ENCODE data around the gene PTRH1.

PTRH1 gene

DNA sequence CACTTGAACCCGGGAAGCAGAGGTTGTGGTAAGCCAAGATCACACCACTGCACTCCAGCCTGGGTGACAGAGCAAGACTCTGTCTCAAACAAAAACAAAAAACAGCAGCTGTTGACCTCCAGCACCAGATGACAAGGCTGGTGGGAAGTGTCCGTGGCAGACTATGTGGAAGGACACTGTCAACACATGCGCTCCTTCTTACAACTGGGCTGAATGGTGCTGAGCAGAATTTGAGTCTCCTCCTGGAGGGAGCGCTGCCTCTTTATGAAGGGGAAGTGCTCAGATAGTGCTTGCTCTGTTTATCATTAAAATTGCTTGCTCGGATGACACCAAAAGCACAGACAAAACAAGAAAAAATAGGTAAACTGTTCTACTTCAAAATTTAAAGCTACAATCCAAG is 17.9 kb downstream of the PTRH1 start:
- no peak for DNase-seq (ENCODE audit: low read depth)

DNA sequence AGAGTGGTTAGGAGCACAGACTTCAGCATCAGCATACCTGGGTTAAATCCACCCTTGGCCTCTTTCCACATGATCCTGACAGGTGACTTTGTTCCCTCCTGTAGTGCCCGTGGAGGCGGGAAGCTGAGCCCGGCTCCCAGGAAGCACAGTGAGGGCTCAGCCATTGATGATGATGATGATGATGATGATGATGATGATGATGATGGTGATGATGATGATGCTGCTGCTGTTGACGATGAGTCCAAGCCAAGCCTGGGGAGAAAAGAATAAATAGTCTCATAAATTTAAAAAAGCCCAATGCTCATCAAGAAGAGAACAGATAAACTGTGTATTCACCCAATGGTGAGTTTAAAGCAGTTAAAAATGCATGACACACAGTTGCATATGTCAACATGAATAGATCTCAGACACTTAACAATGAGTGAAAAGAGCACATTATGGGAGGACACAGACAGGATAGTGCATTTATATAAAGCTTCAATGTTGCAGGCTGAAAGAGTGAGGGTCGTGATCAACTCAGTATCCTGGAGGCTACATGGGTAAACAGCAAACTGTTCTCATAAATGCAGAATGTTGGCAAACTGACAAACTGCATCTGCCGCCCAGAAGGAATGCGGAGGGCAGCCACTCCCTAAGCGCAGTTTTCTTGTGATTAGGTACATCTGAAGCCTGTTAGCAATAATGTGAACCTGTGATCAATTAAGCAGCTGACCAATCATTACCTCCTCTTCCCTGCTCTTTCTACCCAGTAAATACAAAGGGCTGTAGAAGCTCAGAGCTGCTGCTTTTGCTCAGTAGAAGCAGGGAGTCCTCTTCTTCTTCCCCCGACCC is 20.4 kb downstream of the PTRH1 start:
- no peak for DNase-seq (ENCODE audit: low read depth)

DNA sequence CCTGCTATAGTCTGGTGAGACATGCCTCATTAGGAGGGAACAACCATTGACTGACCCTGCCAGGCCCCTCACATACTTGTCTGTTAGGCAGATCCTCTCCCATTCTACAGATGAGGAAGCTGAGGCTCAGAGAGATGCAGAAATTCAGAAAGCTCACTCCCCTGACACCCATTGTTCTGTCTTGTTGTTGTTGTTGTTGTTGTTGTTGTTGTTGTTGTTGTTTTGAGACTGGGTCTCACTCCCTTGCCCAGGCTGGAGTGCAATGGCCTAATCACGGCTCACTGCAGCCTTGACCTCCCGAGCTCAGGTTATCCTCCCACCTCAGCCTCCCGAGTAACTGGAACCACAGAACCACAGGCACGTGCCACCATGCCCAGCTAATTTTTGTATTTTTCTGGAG is 21.8 kb downstream of the PTRH1 start:
- DNase-seq (ENCODE audit: low read depth) = no peak

DNA sequence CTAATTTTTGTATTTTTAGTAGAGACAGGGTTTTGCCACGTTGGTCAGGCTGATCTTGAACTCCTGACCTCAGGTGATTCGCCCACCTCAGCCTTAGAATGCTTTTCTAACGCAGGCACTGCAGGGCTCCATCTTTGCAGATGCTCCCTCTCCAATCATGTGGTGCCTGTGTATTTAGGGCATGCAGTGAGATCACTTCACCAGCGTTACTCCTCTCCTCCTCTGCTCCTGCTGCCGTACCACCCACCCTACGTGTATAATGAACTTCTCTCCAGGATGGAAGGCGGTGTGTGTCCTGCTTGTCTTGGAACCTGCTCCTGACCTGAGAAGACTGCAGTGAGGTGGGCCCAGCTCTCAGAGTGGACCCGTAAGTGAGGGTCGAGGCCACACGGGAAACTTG is 22.3 kb downstream of the PTRH1 start:
- DNase-seq (ENCODE audit: low read depth) = no peak

DNA sequence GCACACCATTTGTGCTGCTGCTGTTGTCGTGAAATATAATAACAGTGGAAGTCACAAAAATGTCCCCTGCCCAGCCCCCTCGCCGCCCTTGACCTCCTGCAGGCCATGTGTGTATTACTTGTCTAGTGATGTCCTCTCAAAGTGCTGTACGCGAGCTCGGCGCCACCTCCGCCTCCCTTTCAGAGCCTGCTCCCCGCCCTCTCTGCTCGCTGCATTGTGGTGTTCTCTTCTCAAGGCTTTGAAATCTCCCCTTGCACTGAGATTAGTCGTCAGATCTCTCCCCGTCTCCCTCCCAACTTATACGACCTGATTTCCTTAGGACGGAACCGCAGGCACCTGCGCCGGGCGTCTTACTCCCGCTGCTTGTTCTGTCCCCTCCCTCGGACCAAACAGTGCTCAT is 23.4 kb downstream of the PTRH1 start:
- no peak for DNase-seq (ENCODE audit: low read depth)

DNA sequence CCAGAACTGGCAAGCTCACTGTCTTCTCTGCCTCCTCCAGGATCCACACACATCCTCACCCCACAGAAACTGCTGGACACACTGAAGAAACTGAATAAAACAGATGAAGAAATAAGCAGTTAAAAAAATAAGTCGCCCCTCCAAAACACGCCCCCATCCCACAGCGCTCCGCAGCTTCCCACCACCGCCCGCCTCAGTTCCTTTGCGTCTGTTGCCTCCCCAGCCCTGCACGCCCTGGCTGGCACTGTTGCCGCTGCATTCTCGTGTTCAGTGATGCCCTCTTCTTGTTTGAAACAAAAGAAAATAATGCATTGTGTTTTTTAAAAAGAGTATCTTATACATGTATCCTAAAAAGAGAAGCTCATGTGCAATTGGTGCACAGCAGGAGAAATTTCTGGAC is 24.7 kb downstream of the PTRH1 start:
- no peak for DNase-seq (ENCODE audit: low read depth)

DNA sequence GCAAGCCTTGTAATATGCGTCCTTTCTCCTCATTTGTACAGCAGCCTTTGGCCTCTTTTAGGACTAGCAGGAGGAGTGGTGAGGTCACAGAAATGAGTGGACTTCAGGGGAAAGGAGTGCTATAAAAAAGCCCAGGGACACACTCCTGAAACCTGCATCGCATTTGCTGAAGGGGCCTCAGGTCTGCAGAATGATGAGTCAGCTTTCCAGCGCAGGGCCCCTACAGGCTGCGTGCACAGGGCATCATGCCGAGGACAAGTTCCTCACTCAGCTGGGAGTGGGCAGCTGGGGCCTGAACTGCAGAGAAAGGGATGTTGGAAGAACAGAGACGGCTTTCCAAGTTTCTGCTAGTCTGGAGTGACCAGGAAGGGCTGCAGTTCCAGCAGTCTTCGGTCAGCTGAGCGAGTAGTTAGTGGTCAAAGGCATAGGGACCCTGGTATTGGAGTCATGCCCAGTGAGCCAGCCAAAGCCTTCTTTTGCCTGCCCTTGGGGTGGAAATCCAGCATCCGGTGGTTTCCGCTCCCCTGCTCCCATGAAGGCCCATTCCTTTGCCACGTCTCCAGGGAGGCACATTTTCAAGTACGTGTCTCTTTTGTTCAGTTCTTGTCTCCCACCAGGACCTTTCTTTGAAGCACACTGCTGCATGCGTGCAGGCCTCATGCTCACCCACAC is 26.0 kb downstream of the PTRH1 start:
- DNase-seq (ENCODE audit: low read depth) = no peak

DNA sequence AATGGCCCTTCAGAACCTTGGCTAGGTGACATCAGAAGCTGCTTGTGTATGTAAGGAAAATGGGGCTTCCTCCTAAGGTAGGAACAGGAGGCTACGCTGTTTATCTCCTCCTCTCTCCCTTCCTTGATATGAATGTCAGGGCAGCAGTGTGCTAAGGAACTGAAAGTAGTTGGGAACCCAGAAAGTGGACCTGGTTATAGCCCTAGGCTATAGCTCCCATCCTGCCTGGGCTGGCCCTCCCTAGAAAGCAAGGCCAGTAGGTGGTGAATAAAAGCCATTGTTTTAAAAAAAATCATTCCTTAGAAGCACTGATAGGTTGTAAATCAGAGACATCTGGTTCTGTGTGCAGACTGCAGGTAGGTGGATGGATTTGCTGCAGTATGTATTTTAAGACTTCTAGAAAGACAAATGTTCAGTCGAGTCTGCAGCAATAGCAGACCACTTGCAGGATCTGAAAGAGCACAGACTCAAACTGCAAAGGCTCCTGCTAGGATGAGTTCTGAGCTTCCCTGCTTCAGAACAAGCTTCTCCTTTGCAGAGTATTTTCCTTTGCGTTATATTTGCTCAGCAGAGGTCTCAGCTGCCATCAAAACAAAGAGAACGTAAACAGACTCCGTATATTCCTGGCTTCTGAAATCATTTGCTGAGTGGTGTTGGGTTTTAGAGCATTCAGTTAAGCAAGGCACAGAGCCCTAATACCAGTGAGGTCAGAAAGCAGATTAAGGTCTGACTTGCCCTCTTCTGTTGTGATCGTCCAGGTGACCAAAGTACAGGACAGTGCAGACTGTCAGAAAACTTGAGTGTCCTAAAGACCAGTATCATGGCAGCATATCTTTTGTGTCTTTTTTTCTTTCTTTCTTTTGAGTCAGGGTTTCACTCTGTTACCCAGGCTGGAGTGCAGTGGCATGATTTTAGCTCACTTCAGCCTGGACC is 28.7 kb downstream of the PTRH1 start:
- DNase-seq (ENCODE audit: low read depth) = no peak

DNA sequence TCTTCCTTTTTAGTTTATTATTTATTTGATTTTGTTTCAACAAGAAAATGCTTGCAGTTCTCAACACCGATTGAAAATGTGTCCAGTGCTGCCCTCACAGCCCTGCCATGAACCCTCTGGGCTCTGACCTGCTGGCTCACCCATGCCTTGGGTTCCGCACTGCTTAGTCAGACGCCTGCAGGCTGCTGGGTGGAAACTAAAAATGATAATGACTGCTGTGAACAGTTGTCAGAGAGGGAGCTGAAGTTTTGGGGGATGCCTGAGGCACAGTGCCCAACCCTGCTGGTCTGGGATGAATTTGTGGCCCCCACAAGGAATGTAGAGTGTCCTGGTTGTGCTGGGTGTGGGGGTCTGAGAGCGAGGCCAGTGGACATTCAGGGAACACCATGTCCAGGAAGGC is 30.9 kb downstream of the PTRH1 start:
- no peak for DNase-seq (ENCODE audit: low read depth)

DNA sequence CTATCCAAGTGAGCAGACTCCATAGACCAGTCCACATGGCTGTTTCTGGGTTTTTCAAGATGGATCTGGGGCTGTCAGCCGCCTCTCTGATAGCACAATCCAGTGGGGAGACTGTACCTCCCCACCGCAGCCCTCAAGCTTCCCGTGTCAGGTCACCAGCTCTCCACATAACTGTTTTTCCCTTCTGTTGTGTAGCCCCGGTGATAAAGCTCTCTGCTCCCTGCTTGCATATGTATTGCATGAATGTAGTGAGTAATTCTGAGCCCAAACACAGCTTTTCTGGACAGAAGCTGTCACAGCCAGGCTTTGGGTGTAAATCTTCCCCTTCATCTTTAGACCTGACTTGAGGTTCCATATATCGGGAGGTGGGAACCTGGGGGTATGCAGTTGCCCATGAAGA is 31.7 kb downstream of the PTRH1 start:
- no peak for DNase-seq (ENCODE audit: low read depth)

DNA sequence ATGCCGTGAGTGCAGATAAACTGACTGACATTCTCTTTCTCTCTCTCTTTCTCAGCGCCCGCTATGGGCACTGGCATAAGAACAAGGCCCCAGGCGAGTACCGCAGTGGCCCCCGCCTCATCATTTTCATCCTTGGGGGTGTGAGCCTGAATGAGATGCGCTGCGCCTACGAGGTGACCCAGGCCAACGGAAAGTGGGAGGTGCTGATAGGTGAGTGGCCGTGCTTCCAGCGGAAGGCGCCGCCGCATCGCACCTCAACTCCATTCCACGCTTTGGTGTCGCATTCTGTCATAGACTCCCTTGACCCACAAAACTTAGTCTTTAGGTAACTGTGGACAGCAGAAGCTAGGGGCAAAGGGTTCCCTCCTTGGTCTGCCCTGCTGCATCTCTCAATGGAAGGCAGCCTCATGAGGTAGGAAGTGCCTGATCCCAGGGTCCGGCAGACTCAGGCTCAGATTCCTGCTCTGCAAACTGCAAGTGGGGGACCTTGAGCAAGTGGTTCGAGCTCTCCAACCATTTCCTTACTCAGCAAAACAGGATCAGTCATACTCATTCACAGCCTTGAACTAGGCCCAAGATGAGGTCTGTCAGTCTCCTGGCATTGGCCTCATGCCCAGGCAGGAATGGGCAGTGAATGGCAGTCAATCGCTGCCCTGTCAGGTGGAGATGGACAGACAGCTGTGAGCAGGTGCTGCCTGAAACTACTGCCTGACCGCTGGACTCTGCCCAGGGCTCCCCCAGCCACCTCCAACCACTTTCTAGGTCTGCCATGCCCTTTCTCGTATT is 32.9 kb downstream of the PTRH1 start:
- no peak for DNase-seq (ENCODE audit: low read depth)

DNA sequence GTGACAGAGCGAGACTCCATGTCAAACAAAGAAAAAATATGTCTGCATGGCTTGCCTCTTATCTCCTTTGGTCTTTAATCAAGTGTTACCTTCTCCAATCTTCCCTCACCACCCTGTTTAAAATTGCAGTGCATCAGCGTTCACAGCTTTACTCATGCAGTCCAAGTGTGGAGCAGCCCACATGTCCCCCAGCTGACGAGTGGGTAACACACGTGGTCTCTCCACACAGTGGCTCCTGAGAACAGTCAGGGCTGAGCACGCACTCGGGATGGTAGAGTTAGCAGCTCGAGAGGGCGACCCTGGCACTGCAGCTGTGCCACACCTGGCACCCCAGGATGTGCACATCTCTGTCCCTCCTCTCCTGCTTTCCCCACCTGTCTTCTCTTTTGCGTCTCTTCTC is 34.6 kb downstream of the PTRH1 start:
- no peak for DNase-seq (ENCODE audit: low read depth)

DNA sequence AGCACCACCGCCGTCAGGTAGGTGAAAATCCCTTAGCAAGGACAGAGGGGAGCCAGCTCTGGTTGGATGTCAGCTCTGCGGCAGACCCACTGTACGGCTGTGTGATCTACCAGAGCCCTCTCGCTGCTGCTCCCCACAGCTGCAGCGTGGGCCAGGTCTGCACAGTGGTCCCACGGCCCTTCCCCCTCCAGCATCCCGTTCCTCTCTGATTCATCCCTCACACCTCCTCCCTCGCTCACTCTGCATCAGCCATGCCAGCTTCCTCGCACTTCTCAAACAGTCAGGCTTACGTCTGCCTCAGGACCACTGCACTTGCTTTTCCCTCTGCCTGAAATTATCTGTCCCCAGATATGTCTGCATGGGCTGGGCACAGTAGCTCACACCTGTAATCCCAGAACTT is 35.2 kb downstream of the PTRH1 start:
- no peak for DNase-seq (ENCODE audit: low read depth)

DNA sequence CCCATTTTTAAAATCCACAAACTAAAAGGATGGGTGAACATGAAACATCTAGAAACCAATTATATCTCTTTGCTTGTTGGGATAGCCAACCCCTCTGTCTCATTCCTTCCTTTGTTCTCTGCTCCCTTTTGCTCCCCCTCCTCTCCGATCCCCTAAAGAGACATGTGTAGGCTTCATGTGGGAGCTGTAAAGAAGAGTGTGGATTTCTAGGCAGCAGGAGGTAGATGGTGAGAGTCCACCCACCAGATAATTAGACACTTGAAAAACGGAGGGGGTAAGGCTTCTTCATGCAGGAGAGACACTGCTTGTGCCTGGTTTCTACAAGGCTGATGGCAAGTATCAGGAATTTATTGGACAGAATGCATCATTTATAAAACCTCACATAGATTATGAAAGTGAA is 36.0 kb downstream of the PTRH1 start:
- no peak for DNase-seq (ENCODE audit: low read depth)

DNA sequence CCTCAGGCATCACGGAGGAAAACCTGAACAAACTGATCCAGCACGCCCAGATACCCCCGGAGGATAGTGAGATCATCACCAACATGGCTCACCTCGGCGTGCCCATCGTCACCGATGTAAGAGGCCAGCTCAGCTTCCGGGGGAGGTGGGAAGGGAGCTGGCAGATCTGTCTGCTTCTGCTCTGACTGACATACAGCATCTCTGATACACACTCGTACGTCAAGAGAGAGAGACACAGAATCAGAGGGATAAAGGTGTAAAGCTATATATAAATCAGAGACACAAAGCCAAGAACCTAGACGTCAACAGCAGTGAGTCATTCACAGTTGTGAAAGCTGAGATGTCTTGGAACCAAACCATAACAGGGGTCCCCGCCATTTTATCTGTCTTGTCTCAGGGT is 38.8 kb downstream of the PTRH1 start:
- DNase-seq (ENCODE audit: low read depth) = no peak

DNA sequence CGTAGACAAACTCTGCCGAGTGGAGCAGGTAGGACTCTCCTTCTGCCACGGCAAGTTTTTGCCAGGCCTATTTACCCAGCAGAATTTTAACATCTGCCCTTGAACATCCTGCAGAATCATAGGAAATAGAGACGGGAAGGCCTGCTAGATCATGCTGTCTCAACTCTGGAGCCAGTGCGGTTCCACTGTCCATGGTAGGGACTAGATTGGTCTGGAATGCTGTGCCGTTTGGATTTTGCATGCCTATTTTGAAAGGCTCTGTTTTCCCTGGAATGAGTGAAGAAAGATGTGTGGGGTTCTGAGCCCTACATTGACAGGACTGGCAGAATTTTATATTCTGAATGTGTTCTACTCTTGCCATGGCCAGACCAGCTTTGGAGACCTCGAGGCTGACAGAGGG is 42.2 kb downstream of the PTRH1 start:
- no peak for DNase-seq (ENCODE audit: low read depth)

DNA sequence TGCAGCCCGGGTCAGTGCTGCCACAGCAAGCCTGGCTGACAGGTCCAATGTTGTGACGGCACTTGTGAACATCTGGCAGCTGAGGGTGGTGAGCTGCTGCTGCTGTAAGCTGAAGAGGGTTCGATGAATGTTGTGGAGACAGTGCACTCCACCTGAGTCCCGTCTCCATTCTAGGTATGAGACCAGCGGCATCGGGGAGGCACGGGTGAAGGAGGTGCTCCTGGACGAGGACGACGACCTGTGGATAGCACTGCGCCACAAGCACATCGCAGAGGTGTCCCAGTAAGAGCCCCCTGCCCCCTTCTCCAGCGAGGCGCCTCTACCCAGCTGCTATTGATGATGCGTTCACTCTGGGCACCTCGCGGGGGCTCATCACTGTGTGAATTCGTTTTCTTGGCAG is 47.6 kb downstream of the PTRH1 start:
- DNase-seq (ENCODE audit: low read depth) = no peak

DNA sequence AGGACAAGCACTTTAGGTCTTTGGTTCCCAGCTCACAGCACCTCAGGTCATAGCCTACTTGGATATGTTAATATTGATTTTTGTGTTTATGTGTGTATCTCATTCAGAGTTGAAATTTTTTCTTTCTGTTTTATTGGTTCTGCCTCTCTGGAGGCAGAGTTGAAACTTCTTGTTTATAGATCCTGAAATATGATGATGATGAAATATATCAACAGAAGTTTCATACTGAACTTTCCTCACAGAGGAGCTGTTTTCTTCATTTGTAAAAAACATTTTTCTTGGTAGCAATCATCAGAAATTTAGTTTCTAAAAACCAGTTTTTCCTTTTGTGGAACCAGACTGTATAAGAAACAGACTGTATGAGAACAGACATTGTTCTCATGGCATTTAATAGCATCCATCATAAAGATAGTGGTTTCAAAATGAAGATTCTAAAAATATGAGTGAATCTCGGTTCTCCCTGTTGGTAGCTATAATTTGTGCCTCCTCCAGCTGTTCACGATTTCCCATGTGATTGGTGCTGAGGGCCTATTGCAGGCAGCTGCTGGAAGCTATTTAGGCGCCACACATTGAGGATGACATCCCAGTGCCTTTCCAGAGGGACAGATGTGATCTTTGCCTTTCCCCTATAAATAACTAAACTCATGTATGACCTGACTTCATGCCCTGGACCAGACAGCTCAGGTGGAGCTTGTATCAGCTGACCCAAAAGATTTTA is 48.2 kb downstream of the PTRH1 start:
- DNase-seq (ENCODE audit: low read depth) = no peak

DNA sequence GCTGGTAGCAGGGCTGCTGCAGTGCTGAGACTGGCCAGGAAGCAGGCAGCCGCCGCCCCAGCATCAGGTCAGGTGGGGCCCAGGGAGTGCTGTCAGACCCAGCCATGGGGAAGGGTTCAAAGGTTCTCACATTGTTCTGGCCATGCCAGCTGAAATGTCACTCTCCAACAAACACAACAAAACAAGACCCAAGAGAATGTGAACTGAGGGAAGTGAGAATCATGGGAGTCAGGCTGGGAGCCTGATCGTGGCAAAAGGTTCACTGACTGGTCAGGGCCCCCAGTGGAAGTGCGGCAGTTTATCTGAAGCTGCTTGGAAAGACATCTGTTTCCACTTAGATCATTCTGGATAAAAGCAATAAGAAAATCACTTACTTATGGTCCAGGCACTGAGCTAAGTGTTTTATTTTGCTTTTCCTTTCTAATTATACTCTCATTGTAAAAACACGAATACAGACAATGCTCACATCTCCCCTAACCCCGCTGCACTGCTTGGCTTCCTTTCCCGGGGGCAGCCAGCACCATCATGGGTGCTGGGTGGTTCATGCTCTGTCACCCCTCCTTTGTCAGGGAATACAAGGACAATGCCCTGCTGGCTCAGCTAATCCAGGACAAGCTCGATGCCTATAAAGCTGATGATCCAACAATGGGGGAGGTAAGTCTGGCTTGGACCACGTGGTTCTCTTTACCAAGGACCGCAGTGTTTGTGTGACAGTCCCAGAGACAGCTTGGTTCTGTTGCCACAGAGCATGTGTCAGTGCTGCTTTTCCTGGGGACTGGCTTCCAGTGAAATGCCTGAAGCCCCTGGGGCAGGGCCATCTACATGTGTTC is 50.6 kb downstream of the PTRH1 start:
- no peak for DNase-seq (ENCODE audit: low read depth)

DNA sequence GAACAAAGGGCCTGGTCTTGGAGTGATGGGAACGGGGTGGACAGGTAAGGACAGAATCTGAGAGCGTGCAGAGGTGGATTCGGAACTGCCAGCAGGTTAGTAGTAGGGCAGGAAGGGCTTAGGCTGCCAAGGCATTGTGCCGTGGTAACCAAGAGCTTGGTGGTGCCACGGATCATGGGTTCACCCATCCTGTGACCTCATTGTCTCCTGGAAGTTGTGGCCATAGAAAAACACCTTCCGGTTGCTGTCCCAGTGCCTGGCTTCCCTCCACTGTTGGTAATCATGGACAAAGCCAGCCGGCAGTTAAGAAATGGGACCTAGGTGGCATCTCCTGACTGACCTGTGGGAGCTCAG is 51.2 kb downstream of the PTRH1 start:
- DNase-seq (ENCODE audit: low read depth) = no peak
